CD4-positive, alpha-beta T cell treated with Interleukin-4 for 4 hours (primary cell): Measurements from ENCODE around the gene ZNHIT1.

ENCODE experiments used
- DNase-seq: peaks from one replicate; pipeline ENCODE4 v3.0.0-alpha.2; 2020

ZNHIT1 gene

DNA sequence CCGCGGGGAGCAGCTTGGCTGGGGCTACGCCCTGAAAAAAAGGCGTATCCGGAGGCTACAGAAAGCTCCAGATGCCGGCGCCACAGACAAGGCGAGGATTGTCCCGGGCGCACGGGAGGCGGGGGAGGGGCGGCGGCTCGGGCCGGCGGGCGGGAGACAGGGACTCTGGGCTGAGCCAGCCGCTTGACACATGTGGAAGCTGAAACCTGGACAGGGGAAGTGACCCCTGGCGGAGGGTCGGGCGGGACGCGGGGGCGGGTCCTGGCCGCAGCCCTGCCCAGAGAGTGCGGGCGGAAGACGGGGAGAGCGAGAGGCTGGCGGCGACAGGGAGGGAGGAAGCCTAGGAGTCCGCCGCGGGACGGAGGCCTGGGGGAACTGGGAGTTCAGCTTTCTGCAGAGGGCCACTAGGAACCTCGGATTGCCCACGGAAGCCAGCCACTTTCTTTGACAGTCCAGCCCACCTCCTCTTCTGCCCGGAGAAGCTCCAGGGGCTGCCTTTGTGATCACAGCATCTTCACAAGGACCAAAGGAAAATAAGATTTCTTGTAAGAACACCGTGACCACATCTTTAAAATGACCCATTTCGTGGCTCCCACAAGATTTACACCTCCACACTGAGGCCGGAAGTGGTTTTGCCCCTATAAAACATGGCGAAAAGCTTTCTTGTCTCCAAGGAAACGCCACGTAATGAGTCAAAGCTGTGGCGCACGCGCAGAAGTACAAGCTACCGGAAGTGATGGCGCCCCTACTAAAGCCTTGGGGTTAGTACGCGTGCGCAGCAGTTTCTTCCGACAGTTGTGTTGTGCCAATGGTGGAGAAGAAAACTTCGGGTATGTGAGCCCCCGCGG is at the start of gene ZNHIT1, which contains the start of gene PLOD3:
Gene ZNHIT1, plus strand, starts transcription at position 778 of the 848 bp plus-strand sequence. Its CDS starts 31 bp downstream, at position 809.
Gene PLOD3, minus strand, starts transcription at position 194 of the 848 bp plus-strand sequence. CDS start 307 bp downstream, outside the sequence.
- peak; percentile 97 for DNase-seq

DNA sequence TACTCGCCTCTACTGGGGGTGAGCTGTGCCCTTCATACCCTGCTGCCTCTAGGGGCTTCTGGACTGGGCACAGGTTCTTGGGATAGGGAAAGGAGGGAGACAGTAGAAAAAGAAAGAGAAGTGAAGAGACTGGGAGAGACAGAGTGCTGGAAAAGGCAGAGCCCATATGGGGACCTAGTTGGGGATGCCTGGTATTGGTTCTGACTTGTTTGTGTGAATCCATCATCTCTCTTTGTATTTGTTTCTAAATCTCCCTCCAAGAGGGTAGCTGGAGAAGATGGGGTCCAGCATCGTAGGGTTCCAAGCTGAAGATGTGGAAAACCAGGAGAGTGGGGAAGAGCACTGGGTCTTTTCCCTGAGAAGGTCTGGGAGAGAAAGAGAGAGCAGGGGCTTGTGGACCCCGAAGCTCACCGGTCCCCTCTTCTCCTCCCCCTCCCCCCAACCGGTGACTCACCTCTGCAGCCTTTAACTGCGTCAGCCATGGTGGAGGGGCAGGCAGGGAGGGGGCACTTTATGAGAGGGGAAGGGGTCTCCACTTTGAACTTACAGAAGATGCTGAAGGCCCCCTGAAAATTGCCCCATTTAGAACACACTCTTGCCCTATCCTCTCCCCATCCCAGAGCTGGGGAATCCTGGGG is 49.4 kb upstream of the ZNHIT1 start:
- no peak for DNase-seq

DNA sequence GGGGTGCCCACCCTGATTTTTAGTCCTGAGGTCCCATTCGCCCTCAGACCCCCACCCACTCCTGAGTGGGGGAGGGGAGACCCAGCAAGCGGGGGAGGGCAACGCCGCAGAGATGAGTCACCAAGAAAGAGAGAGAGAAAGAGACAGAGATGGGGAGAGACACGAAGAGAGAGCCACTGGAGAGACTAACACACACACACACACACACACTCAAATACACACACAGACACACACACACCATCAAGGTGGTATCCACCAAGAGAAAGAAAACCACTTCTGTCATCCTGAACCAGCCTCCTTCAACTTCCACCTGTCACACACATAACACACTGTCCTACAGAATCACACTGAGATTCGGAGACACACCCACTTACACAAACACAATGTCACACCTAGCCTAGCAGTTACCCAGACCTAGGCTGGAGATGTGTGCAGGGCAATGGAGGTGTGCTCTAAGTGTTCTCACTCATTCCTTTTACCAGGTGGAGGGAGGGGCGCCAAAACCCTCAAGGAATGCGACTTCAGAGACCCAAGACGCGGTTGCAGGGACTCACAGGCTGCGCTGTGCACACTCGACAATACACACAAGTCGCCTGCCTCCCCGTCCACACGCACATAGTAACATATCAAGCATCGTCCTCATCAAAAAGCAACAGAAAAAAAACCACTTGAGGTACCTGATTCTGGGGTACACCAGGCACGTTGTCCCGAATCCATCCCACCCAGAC is 48.7 kb upstream of the ZNHIT1 start:
- no peak for DNase-seq

DNA sequence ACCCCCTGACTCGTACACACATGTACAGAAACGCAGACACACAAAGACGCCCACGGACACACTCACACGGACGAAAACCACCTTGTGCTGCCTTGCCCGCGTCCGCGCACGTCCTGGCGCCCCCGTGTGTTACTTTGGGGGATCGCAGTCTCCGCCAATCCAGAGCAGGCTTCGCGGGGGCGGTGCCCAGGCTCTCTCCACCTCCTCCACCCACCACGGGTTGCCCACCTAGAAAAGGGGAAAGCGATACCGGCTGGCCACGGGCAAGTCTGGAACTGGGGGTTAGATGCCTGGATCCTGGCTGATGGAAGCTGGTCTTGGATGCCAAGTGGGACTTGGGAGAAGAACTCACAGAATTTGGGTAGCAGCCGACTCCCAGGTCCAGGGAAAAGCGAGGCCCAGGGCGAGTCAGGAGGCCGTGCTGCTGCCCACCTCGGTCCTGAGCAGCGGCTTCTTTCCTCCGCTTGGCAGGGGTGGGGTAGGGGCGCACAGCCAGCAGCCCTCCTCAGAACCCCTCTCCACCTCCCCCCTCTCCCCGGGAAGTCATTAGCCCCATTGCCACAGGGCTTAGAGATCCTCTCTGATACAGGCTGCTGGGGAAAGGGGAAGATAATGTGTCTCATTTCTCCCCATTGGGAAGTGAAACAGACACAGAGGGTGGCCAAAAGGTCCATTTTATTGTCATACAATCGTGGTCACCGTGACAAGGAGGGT is 48.0 kb upstream of the ZNHIT1 start:
- peak; percentile 78 for DNase-seq

DNA sequence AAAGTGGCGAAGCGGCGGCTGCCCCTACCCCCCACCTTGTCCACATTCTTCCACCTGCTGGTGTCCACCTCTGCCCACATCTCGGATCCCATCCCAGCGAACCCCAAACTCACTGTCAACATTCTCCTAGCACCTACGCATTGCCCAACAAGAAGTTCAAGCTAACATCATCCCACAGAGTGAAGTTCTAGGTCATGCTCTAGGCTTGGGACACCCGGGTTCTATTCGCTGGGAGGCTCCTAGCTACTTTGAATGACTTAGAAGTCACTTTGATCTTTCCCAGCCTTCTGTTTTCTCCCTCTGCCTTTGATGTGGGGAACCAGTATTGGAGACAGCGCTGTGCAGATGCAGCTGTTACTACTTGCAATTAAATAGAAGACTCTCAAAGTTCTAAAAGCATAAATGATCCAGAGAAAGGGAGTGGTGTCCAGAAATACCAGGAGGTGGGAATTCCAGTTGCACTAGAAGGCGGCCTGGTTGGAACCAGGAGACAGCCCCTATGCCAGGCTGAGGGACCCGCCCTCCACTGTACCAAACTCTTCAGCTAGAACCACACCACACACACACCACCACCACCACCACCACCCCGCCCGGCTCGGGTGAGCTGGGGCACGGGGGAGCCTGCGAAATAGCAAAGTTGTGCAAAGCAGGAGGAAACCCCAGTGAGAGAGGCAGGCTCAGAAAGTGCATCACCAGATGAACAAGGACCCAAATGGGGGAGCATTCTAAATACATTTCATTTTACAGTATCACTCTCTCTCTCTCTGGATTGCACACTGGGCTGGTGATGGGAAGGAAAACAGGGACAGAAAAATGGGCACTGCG is 47.1 kb upstream of the ZNHIT1 start:
- DNase-seq, result no peak

DNA sequence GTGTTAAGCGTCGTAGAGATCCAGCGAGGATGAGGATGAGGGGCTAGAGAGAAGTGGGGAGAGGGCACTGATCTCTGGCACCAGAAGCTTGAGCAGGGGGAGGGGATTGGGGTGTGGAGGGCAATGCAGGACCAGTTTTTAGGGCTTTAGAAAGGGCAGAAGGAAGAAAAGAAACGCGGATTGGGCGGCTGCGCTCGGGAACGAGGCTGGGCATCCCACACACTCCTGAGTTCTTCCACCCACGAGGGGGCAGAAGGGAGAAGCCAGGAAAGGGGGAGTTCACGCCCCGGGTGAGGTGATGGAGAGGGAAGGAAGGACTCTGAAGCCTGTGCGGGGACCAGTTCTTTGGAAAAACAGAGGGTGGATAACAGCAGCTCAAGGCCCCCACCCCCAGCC is 46.5 kb upstream of the ZNHIT1 start:
- DNase-seq, result no peak

DNA sequence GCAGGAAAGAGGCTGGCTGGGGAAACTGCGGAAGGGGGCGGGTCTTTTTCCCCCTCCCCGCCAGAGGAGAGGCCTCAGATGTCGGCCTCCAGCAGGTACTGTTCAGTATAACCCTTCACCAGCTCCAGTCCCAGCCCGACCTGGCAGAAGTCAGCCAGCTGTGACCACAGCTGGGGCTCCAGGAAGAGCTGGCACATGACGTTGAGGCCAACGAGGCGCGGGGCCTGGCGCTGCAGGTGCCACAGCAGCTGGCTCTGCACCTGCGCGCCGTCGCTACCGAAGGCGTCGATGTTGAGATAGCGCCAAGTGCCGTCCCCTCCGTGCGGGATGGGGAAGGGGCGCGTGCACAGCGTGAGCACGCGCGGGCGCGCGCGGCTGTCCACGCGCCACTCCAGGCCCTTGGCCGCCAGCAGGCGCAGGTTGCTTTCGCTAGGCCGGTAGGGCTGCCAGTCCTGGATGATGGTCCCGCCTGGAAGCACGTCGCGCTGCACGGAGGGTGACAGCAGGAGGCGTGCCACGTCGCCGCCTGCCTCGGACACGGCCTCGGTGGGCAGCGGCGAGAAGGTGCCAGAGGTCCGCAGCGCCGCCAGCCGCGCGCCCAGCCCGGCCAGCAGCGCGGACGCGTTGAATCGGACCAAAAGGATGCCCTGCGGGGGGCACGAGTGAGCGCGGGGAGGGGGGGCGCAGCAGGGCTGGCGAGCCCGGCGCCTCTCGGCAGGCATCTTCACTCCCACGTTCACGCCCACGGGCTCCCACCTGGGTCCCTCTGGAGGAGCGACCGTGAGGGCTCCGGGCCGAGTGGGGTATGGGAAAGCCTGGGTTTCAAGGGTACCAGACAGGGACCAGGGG is 45.7 kb upstream of the ZNHIT1 start:
- no peak for DNase-seq

DNA sequence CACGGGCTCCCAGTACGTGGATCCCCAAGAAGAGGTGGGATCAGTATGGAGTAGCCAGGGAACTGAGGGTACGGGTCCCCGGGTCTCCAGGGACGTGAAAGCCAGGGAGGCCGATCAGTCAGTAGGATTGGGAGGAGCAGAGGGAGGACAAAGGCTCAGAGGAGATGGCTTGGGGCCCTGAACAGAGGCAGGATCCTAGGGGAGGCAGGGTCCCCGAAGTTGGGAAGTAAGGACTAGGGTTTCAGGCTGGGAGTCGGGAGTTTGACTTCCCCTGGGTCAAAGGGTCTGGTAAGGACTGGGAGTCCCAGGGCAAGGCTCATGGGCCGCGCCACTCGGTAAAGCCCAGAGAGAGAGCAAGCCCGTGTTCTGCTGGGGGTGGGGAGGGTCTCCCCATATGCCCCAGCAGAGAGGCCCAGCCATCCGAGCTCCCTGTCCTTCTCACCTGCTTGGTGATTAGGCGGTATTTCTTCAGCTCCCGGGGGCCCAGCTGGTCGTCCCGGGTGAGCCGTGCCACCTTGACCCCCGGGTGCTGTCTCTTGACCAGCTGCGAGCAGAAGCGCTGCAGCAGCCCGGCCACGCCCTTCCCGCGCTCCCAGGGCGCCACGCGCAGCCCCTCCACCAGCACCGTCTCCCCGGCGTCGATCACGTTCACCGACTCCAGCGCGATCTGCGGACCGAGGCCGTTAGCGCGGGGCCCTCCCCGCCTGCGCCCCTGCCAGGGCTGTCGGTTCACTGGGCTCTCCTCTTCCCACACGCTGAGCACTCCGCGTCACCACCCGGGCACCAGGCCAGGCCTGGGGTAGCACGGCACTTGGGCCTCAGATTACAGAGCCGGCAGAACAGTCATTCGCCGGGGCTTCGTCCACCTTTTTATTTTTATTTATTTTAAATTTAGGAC is 44.9 kb upstream of the ZNHIT1 start:
- no peak for DNase-seq

DNA sequence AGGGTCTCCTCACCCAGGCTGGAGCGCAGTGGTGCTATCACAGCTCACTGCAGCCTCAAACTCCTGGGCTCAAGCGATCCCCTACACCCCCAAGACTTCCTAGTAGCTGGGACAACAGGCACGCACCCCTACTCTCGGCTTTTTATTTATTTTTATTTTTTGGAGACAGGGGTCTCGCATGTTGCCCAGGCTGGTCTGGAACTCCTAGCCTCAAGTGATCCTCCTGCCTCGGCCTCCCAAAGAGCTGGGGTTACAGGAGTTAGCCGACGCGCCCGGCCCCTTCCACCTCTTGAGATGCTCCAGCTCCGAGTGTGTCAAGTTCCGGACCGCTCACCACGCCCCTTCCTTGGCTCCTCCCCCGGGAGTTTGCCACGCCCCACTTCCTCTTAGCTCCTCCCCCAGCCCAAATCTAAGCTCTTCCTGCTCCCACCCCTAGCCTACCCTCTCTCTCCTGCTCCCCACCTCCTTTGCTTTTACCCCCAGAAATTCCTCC is 44.2 kb upstream of the ZNHIT1 start:
- peak; percentile 45 for DNase-seq

DNA sequence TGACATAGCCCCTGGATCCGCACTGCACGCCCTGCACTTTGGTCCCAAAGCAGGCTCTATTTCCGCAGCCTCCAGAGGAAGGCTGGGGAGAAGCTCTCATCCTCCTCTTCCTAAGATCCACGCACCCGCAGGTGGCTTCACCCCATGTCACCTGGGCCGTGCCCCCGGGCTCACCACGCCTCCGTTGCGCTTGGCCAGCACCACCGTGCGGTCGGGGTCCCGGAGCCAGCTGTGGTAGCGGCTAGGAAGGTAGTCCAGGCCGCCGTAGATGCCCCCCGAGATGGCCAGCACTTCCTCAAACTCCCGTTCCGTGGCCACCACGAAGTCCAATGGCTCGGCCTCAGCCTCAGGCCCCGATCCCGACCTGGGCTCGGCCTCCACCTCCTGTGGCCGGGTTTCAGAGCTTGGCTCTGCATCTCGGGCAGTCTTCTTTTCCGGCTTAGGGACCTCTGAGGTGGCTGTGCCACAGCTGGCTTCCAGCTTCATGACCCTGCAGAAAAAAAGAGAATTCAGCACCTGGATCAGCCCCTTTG is 43.6 kb upstream of the ZNHIT1 start:
- DNase-seq, result no peak

DNA sequence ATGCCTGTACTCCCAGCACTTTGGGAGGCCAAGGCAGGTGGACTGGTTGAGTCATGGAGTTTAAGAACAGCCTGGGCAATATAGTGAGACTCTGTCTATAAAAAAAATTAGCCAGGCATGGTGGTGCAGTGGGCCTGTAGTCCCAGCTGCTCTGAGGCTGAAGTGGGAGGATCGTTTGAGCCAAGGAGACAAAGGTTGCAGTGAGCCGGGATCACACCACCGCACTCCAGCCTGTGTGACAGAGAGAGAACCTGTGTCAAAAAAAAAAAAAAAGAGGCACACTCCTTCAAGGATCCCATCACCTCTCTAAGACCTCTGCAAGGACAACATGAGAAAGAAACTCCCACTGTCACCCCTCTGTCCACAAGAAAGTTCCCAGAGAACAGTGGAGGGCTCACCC is 42.3 kb upstream of the ZNHIT1 start:
- no peak for DNase-seq

DNA sequence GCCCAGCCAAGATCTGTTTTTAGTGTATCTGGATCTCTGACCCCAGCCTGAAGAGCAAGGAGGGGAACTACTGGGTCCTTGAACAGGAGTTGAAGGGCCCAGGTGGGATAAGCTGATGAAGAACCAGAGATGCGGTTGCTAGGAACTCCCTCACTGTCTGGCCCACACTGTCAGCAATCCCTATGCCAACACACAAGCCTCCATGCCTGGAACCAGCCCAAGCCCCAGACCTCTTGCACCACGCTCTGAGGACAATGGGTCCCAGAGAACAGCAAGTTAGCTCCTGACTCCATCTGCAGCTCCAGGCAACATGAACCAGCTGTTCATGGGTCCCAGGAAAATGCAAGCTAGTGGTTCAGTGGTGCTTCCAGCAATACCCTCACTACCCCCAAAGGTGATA is 40.3 kb upstream of the ZNHIT1 start:
- no peak for DNase-seq

DNA sequence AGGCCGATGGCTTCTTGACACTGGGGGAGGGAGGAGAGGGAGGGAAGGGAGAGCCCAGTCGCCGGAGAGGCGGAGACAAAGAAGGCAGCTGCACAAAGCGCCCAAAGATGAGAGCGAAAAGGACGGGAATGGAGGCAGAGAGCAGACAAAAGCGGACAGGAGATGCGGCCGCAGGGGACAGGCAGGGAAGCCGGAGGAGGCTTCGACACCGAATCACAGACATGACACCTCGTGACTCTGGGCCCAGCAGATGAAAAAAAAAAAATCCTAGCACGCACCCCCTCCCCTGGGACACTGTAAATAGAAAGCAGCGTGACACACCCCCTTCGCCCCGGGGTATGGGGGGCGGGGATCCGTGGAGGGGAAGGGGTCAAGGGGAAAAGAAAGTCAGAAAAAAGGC is 38.8 kb upstream of the ZNHIT1 start:
- no peak for DNase-seq

DNA sequence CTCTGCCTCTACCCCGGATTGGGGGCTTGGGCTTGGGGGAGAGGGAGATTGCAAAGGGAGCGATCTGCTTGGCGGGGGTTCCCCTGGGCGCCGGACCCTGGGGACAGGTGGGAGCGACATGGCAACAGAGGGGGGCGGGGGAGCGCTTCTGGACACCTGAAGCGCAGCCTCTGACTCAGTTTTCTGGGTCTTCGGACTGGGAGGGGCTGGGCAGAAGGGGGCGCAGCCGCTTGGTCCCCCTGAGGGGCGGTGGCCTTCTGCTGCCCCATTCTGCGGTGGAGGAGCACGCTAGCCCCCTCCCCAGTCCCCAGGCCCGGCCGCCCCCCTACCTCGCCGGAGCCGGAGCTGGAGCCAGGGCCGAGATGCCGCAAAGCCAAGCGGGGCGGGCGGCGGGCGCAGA is 38.3 kb upstream of the ZNHIT1 start:
- no peak for DNase-seq

DNA sequence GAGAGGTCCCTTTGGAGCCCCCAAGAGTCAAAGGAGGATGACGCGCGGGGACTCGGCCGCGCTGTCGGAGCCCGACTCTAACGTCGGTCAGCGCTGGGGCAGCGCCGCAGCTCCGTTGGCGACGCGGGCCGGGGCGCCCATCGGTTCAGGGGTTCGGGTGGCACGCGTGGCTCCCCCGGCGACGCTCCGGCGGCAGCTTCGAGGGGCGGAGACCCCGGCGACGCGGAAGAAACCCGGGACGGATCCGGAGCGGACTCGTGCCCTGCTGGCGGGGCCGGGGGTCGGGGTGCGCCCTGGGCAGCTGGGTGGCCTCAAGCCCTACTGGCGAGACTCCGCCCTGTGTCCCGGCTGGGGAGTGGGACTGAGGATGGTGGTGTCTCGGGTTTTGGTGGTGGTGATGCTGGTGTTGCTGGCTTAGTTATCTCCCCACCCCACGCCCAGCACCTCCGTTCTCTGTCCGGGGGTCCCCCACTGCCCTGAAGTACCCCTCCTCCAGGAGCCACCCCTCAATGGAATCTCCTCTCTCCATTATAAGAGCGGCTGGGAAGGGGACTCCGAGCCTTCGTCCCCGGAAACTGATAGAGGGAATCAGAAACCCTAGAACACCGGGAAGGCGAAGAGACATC is 37.7 kb upstream of the ZNHIT1 start, which contains the start of gene NAT16:
Gene NAT16, minus strand, starts transcription at position 164 of the 626 bp plus-strand sequence. CDS start 5,486 bp downstream, outside the sequence.
- DNase-seq, result no peak

DNA sequence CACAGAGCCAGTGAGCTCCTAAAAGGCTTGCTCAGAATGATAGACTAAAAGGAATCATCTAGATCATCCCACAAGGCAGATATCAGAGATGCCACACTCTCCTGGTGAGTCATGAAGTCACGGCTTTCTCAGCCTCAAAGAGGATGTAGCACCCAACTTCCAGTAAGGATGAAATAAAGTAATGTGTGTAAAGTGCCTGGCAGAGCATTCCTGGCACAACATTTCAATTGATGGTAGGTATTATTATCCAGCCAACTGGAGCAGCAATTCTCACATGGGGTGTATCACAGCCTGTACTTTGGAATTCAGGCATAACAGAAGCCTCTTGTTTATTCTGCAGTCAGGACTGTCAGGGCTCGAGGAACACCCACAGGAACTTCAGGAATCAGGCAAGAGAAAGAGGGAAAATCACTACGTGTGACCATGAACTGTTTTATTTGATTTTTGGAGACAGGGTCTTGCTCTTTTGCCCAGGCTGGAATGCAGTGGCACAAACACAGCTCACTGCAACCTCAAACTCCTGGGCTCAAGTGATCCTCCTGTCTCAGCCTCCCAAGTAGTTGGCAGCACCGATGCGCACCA is 32.6 kb upstream of the ZNHIT1 start:
- DNase-seq, result no peak

DNA sequence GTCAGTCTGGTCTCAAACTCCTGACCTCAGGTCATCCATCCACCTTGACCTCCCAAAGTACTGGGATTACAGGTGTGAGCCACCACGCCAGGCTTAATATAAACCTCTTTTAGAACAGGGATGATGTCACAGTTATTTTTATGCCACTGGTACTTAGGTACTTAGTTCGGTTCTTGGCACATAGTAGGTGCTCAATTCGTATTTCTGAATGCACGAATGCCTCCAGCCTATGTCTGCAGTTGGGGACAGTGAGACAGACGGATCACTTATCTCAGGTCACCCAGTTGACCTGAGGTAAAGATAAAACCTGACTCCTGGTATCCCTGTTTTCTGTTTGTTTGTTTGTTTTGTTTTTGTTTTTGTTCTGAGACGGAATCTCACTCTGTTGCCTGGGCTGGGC is 31.8 kb upstream of the ZNHIT1 start:
- DNase-seq, result no peak

DNA sequence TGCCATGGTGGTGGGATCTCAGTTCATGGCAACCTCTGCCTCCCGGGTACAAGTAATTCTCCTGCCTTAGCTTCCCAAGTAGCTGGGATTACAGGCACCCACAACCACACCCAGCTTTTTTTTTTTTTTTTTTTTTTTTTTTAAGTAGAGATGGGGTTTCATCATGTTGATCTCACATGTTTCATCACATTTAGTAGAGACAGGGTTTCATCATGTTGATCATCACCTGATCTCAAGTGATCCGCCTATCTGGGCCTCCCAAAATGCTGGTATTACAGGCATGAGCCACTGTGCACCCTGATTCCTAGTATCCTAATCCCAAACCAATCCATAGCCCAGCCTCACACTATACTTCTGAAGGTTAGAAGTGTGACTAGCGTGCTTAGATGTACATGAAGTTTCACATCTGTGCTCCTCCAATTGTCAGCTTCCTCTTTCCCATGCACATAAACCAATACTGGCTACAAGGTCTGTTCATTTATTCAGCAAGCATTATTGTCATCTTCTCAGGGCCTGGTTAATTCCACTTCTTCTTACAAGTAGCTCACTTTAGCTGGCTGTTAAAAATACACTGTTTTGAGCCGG is 31.0 kb upstream of the ZNHIT1 start:
- no peak for DNase-seq
